Stimulated activated CD4-positive, alpha-beta T cell treated with anti-CD3 and anti-CD28 coated beads, Interleukin-2, amount 100 ng/mL, for 48 hours (primary cell): ENCODE measurements around the gene APOM.

Experiments used
- DNase-seq, 2 donors: peaks; one replicate each; pipeline ENCODE4 v3.0.0-alpha.2; 2020

The APOM gene

DNA sequence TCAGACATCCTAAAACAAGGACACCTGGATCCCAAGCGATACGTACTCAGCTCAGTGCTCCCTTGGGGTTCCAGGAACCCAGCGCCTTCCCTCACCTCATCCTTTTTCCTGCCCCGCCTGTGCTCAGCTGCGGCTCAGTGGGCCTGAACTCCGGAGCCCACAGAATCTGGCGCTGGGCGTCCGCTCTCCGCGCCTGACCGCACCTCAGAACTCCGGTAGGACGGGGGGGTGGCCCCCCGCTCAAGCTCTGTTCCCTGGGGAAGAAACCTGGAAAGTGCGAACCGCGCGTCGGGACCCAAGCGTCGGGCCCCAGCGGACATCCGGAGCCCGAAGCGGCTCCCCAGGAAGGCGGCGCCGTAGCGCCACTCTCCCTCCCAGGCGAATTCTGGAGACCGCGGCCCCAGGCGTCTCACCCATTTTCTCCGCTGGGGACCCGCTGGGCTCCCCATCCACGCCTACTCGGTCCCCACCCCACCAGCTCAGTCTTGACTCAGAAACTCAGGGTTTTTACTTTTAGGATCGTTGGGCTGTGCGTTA is 25.5 kb downstream of the APOM start:
- DNase-seq = peak; percentile 30 to 41

DNA sequence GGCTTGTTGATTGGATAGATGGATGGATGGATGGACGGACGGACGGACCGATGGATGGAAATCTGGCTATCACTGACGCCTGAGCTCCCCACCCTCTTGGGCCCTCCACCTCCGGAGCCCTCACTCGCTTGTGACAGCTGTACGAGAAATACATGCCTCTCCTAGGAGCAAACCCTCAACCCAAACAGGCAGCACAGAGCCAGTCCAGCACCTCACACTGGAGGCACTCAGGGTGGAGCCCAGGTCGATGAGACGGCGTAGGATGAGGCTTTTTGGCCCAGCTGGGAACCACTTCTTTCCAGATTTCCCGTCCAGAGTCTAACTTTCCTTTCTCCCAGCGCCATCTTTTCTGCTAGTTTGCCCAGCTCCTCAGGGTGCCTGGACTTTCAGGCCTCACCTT is 27.9 kb downstream of the APOM start:
- DNase-seq = no peak

GRCh38 chr6:31686483-31686882 is 30.8 kb downstream of the APOM start:
- no peak for DNase-seq

DNA sequence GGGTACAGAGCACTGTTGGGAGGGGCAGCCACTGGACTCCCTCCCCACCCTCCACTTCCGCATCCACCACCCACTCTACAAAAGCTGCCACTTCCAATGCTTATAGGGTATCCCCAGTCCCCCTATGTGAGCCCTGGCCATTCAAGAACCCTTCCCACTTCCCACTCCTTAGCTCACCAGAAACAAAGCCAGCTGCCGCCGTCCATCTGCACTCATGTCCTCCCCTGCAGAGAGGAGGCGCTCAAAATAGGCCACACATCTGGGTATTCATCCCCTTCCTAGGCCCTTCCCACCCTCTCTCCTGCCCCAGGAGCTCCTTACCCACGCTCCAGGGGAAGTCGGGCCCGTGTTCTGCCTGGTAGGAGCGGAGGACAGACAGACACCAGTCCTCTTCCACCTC is 31.6 kb downstream of the APOM start:
- DNase-seq = no peak

DNA sequence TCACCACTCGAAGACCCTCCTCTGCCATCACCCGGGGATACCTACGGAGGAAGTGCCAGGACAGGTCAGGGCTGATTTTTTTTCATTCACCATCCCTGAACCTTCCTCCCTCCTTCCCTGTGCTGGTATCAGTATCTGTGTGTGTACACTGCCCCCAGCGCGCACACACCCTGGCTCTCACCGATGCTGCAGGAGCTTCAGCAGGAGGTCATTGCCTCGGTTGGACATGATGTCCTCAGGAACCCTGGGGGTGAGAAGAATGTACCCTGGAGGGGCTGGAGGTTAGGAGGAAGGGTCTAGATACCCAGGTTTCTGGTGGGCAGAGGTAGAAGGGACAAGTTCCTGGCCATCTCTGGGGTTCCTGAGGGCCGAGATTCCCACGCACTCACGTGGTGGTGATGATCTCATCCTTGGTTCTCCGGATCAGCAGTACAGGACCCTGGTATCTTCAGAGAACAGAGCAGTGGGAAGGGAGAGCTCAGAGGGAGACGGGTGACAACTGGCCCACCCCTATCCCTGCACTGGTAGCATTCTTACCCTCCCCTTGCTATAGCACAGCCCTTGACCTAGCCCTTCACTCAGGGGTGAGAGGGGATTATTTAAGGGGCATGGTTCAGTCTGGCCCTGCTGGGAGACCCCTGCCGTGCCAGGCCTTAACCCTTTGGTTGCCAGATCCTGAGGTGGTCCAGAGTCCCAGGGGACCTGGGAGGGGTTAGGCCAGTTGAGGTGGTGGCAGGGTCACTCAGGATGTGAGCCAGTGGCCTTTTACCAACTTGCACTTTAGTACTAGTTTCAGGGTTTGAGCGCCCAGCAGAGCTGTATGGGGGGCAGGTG is 32.4 kb downstream of the APOM start:
- no peak for DNase-seq

DNA sequence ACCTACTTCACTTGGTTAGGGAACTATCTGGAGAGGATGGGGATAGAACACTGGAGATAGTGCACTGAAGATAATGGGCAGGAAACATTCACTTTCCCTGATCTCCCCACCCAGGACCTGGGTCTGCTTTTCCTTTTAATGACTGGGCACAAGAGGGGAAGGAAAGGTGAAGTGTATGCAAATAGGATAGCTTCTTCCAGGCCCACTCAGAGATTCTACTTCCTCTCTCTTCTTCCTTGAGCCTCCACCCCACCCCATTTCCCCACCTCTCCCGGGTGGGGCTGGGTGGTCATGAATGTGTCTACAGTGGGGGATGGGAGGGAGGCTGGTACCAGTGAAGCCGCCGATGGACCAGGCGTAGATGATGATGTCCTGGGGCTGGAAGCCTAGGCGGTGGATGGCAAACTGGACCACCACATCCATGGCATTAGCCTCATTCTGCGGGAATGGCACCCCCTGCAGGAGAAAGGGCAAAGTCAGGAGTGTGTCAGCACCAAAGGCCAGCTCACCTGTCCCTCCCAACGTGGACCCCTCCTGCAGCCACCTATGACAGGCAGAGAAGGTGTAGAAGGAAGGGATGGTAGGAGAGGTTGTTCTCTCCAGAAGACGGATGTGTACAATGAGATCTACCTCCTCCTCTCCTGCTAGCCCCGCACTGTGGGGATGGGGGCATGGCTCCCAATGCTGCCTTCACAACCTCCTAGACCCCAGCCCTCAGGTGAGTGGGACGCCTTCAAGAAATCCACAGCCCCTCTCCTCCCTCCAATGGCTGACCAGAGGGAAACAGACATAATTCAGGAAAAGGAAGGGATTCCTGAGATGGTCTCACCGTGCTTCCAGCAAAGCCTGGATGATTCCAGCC is 33.8 kb downstream of the APOM start:
- no peak for DNase-seq

DNA sequence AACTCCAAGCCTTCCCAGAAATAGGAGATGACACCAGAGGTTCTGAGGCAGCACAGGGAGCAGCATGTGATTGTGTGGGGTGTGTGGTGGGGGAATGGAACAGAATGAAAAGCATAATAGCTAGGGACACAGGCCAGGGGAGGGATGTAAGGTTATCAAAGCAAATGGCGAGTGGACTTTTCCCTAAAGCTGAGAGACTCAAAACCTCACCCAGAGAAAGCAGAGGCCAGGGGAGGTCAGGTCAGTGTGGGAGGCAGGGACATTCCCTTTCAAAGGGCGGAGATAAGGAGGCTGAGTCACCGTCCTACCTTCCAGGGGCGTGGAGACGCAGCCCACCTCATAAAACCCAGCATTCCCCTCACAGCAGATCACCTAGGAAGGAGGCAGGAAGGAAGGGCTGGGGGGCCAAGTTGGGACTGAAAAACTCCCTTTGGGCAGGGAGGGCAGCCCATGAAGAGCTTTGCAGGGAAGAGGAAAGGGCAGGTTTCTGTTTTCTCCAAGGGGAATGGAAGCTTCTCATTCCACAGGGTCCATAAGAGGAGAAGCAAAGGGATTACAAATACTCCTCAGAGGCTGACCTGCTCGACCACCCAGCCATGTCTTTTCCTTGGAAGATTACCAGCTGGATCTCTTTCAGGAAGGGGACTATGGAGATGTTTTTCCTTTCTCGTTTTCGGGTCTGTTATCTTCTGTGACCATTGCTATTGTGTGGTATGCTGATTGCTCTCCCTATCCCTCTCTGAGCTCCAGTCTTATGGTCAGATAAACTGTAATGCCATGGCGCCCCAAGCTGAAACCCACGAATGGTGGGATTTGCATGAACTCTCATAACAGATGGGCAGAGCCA is 34.8 kb downstream of the APOM start:
- DNase-seq = no peak

DNA sequence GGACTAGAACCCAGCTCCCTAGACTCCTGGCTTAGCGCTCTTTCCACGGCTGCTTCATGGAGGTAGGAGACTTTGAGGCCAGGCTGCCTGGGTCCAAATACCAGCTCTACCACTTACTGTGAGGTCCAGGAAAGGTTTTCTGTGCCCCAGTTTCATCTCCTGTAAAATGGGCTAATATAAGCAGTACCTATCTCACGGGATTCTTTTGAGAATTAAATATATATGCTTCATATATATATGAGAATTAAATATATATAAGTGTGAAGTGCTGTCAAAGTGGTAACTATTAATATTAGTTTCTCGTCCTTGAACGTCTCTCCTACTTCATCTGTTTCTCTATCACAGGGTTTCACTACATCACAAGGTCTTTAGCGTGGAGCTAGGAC is 35.4 kb downstream of the APOM start:
- no peak for DNase-seq

GRCh38 chr6:31691564-31692108 is 35.9 kb downstream of the APOM start:
- no peak for DNase-seq

GRCh38 chr6:31692353-31692752 is 36.7 kb downstream of the APOM start:
- no peak for DNase-seq

- no peak for DNase-seq
These were observed 37.2 kb downstream of the APOM start for GRCh38 chr6:31692886-31693285.

DNA sequence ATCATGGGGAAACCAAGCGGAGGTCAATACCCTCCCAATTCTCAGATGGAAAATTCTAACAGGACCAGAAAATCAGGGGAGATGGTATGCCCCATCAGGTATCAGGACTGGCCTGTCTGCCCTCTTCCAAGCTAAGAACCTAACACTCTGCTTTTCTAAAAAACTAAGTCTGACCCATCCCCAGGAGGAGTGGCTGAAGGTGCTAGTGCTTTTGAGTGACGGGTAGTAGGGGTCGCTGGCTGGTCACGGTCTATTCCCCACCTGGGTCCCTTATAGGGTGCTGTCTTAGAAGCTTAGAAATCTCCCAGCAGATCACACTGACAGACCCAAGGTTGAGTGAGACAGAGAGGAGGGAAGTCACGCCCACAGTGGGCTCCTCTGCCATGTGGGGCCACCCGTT is 37.8 kb downstream of the APOM start:
- no peak for DNase-seq

DNA sequence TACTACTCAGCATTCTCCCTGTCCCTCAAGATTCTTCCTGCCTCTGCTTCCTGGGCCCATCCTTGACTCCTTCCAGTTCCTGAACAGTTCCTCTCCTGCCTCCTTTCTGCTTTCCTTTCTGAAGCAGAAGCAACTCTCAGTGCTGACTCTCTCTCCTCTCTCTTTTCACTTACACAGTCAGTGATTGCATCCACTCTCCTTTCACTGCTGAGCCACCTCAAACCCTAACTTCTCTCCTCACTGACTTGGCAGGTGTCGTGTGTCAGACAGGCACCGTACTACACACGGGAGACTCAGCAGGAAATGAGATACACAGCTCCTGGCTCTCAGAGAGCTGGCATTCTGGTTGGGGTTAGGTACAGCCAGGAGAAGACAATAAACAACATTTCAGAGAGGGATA is 41.9 kb downstream of the APOM start:
- no peak for DNase-seq

GRCh38 chr6:31700740-31701401 is 45.2 kb downstream of the APOM start:
- no peak for DNase-seq

GRCh38 chr6:31701666-31702404 is 46.1 kb downstream of the APOM start:
- DNase-seq = no peak

- DNase-seq = peak in 1 of 2 donors; percentile 32
These were observed 46.7 kb downstream of the APOM start for GRCh38 chr6:31702405-31702818.

GRCh38 chr6:31702819-31703716 is 47.4 kb downstream of the APOM start, which contains the start of gene ABHD16A:
Gene ABHD16A (minus strand): TSS chr6:31703324. CDS start chr6:31703281, 43 bp downstream.
- DNase-seq = peak; percentile 92 to 96

DNA sequence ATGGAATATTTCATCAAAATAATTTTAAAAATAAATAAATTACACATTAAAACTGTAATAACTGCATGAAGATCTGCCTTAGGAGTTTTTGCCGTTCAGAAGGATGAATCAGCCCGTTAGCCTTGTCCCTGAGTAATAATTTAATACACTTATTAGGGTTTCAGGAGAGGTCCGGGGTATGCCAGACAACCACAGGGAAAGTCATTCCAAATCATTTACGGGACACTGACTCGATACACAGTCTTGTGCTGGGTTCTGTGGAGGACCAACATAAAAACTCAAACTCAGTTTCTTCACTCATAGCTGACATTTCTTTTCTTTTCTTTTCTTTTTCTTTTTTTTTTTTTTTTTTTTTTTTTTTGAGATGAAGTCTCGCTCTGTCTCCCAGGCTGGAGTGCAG is 50.2 kb downstream of the APOM start:
- DNase-seq = no peak

- DNase-seq = no peak
These were observed 50.9 kb downstream of the APOM start, which contains the start of gene LY6G6F for GRCh38 chr6:31706599-31706998. Gene LY6G6F (plus strand): TSS chr6:31706866. CDS start chr6:31706907, 41 bp downstream.

DNA sequence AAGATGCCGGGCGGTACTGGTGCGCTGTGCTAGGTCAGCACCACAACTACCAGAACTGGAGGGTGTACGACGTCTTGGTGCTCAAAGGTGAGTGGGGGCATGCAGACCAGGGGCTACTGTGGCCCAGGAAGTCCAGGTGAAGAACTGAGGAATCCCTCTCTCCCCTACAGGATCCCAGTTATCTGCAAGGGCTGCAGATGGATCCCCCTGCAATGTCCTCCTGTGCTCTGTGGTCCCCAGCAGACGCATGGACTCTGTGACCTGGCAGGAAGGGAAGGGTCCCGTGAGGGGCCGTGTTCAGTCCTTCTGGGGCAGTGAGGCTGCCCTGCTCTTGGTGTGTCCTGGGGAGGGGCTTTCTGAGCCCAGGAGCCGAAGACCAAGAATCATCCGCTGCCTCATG is 52.0 kb downstream of the APOM start:
- DNase-seq = no peak
